GM19395 (cell line): ENCODE data around the gene PCDHGA1.

Source experiments
- ATAC-seq: cut with Tn5 transposase; IDR thresholded peaks from one replicate; pipeline ENCODE4 v1.9.1; 2021; ENCODE audit warnings: mild to moderate bottlenecking, moderate library complexity; ENCODE audit not compliant: unreplicated experiment

PCDHGA1 gene

GRCh38 chr5:141490271-141490670 lies 160.0 kb downstream of the PCDHGA1 start:
- no peak for ATAC-seq

GRCh38 chr5:141490771-141491170 lies 160.5 kb downstream of the PCDHGA1 start:
- no peak for ATAC-seq

GRCh38 chr5:141491323-141492167 lies 161.2 kb downstream of the PCDHGA1 start:
- peak; percentile 26 for ATAC-seq

GRCh38 chr5:141492168-141492885 lies 162.0 kb downstream of the PCDHGA1 start:
- ATAC-seq: peak; percentile 46

- ATAC-seq: no peak
Observed at GRCh38 chr5:141493500-141494422, 163.4 kb downstream of the PCDHGA1 start.

- no peak for ATAC-seq
Observed at GRCh38 chr5:141494761-141495452, 164.6 kb downstream of the PCDHGA1 start.

GRCh38 chr5:141495453-141495811 lies 165.1 kb downstream of the PCDHGA1 start:
- no peak for ATAC-seq

- ATAC-seq: no peak
Observed at GRCh38 chr5:141496038-141496437, 165.7 kb downstream of the PCDHGA1 start.

GRCh38 chr5:141501761-141502160 lies 171.4 kb downstream of the PCDHGA1 start:
- no peak for ATAC-seq

GRCh38 chr5:141503681-141504080 lies 173.4 kb downstream of the PCDHGA1 start:
- no peak for ATAC-seq

- ATAC-seq: no peak
Observed at GRCh38 chr5:141504216-141504615, 173.9 kb downstream of the PCDHGA1 start.

GRCh38 chr5:141506381-141507155 lies 176.3 kb downstream of the PCDHGA1 start:
- no peak for ATAC-seq

- ATAC-seq: peak; percentile 50
Observed at GRCh38 chr5:141507387-141508091, 177.2 kb downstream of the PCDHGA1 start.

- no peak for ATAC-seq
Observed at GRCh38 chr5:141508440-141508797, 178.1 kb downstream of the PCDHGA1 start.

- ATAC-seq: no peak
Observed at GRCh38 chr5:141508798-141509611, 178.7 kb downstream of the PCDHGA1 start.

- no peak for ATAC-seq
Observed at GRCh38 chr5:141510160-141510559, 179.8 kb downstream of the PCDHGA1 start.

GRCh38 chr5:141510850-141511601 lies 180.7 kb downstream of the PCDHGA1 start:
- ATAC-seq: no peak
